ENCODE measurements around the gene LBP.

DNA sequence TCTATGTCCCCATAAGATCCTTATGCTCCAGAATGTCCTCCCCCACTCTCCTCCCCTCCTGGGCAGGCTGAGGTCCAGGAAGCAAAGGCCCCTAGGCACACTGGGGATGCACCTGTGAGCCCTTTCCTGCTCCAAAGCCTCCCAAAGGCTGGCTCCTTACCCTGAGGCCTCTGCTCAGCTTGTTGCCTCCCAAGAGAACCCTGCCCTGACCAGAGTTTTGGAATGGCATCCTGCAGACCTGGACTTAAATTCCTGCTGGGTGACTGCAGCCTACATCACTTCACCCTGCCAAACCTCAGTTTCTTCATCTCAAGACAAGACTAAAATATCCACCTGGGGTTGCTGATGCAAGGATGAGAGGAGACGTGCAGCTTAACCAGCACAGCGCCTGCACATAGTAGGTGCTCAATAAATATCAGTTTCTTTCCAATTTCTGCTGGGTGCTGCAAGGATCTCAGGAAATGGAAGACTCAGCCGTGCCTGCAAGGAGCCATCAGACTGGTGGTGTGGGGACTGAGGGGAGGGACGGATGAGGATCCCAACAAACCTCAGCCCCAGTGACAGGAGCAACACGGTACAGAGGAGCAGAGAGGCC lies 2.1 kb upstream of the LBP start:
- no peak for TF ChIP-seq POLR2A (IDR thresholded peaks at IDR 0.05)
- TF ChIP-seq, protein P1, sequence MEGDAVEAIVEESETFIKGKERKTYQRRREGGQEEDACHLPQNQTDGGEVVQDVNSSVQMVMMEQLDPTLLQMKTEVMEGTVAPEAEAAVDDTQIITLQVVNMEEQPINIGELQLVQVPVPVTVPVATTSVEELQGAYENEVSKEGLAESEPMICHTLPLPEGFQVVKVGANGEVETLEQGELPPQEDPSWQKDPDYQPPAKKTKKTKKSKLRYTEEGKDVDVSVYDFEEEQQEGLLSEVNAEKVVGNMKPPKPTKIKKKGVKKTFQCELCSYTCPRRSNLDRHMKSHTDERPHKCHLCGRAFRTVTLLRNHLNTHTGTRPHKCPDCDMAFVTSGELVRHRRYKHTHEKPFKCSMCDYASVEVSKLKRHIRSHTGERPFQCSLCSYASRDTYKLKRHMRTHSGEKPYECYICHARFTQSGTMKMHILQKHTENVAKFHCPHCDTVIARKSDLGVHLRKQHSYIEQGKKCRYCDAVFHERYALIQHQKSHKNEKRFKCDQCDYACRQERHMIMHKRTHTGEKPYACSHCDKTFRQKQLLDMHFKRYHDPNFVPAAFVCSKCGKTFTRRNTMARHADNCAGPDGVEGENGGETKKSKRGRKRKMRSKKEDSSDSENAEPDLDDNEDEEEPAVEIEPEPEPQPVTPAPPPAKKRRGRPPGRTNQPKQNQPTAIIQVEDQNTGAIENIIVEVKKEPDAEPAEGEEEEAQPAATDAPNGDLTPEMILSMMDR (IDR thresholded peaks at IDR 0.05), result no peak
